Activated CD4-positive, alpha-beta T cell treated with anti-CD3 and anti-CD28 coated beads, Interleukin-2, amount 50 U/mL, for 48 hours (primary cell): ENCODE results near the gene IFITM2.
A peak's percentile ranks its signal among the peaks of the same experiment; 100 is the strongest.

ENCODE experiments used
- DNase-seq, 2 experiments: peaks; one replicate each; pipeline ENCODE4 v3.0.0-alpha.2; 2020

Gene IFITM2

DNA sequence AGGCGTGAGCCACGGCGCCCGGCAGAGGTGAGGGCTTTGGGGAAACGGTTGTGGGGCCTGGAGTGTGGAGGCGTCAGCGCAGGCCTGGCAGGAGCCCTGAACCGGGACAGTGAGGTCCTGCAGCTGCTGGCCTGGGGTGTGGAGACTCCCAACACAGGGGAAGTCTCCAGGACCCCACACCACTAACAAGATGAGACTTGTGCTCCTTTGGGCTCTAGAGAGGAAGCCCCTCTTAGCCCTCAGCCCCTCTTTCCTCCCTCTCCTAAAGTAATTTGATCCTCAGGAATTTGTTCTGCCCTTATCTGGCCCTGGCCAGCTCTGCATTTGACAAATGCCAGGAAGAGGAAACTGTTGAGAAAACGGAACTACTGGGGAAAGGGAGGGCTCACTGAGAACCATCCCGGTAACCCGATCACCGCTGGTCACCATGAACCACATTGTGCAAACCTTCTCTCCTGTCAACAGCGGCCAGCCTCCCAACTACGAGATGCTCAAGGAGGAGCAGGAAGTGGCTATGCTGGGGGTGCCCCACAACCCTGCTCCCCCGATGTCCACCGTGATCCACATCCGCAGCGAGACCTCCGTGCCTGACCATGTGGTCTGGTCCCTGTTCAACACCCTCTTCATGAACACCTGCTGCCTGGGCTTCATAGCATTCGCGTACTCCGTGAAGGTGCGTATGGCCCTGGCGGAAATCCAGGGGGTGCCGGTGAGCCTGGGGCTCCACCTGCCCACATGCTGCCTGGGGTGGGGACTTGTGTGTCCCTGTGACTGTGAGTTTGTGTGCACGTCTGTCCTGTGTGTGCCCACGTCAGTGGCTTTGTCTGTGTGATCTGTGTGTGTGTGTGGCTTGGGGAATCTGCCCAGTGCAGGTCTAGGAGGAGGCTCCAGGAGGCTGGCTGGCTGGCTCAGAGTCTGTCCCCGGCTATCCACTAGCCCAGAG lies at the start of gene IFITM2:
Gene IFITM2, plus strand, starts transcription at position 51 of the 943 bp plus-strand sequence. Its CDS starts 377 bp downstream, at position 428.
- peak; percentile 65 to 72 for DNase-seq

GRCh38 chr11:259413-259812 lies 48.2 kb upstream of the IFITM2 start:
- no peak for DNase-seq

GRCh38 chr11:261624-262023 lies 46.0 kb upstream of the IFITM2 start:
- no peak for DNase-seq

- DNase-seq: peak; percentile 44 to 51
Observed at GRCh38 chr11:266676-267439, 40.8 kb upstream of the IFITM2 start.

- DNase-seq: peak; percentile 55 to 67
Observed at GRCh38 chr11:267491-267994, 40.1 kb upstream of the IFITM2 start.

DNA sequence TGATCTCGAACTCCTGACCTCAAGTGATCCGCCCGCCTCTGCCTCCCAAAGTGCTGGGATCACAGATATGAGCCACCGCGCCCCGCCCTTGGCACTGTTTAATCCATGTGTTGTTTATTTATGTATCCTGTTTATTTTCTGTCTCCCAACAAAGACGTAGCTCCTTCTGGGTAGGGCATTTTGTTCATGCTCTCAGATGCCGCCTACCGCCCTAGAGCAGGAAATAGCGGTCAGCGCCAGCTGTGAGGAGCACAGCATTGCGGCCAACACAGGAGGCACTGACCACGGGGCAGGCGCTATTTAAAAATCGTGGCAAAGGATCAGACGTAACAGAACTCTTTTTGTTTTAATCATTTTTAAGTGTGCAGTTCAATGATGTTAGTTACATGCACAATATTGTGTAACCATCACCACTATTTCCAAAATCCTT lies 38.9 kb upstream of the IFITM2 start:
- DNase-seq: peak; percentile 39 to 51

- DNase-seq: peak; percentile 45 to 63
Observed at GRCh38 chr11:269146-269890, 38.3 kb upstream of the IFITM2 start.

GRCh38 chr11:270451-271318 lies 36.9 kb upstream of the IFITM2 start:
- DNase-seq: no peak

- no peak for DNase-seq
Observed at GRCh38 chr11:271319-271715, 36.3 kb upstream of the IFITM2 start.

- DNase-seq: no peak
Observed at GRCh38 chr11:272195-272930, 35.3 kb upstream of the IFITM2 start.

GRCh38 chr11:272931-273198 lies 34.8 kb upstream of the IFITM2 start:
- DNase-seq: no peak

DNA sequence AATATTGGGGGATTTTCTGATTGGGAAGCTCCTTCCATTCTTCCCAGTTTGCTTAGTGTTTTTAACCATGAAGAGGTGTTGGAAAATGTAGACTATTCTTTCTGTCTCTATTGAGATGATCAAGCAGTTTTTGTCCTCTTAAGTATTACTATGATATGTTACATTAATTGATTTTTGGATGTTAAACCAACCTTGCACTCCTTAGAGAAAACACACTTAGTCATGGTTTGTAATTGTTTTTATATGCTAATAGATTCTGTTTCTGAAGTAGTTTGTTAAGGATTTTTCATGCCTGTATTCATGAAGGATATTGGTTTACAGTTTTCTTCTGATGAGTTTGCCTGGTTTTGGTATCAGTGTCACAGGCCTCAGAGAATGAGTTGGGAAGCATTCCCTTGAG lies 31.4 kb upstream of the IFITM2 start:
- no peak for DNase-seq

GRCh38 chr11:278001-278951 lies 29.3 kb upstream of the IFITM2 start, which contains the start of gene NLRP6:
NLRP6 (plus strand) TSS chr11:278407; CDS start chr11:278570, 163 bp downstream.
- DNase-seq: peak in 1 of 2 experiments; percentile 5

DNA sequence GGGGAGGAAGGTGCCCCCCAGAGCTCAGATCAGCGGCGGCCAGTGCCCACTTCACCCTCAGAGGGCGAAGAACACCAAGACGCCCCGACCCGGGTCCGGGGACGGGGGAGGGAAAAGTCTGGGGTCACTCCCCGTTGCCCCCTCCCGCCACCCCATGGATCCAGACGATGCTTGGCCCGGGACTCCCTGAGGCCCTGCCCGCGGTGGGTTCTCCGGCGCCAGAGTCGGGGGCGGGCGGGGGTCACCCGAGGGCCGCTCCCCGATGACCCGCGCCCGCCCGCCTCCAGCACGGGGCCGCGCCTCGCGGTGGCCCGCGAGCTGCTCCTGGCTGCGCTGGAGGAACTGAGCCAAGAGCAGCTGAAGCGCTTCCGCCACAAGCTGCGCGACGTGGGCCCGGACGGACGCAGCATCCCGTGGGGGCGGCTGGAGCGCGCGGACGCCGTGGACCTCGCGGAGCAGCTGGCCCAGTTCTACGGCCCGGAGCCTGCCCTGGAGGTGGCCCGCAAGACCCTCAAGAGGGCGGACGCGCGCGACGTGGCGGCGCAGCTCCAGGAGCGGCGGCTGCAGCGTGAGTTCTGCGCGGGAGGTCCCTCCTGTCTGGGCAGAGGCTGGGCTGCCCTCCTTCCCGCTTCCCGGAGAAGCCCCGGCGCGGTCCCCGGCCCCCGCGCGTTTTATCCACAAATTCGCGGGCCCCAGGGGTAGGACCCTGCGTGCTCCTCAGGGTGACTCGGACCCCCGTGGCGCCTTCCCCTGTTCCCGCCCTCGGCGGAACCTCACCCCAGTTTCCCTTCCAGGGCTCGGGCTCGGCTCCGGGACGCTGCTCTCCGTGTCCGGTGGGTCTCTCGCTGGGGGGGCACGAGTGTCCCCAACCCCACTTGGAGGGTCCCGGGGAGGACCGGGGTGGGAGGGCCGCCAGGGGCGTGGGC lies 28.3 kb upstream of the IFITM2 start:
- DNase-seq: peak in 1 of 2 experiments; percentile 9

GRCh38 chr11:279966-280705 lies 27.5 kb upstream of the IFITM2 start:
- DNase-seq: peak in 1 of 2 experiments; percentile 44

DNA sequence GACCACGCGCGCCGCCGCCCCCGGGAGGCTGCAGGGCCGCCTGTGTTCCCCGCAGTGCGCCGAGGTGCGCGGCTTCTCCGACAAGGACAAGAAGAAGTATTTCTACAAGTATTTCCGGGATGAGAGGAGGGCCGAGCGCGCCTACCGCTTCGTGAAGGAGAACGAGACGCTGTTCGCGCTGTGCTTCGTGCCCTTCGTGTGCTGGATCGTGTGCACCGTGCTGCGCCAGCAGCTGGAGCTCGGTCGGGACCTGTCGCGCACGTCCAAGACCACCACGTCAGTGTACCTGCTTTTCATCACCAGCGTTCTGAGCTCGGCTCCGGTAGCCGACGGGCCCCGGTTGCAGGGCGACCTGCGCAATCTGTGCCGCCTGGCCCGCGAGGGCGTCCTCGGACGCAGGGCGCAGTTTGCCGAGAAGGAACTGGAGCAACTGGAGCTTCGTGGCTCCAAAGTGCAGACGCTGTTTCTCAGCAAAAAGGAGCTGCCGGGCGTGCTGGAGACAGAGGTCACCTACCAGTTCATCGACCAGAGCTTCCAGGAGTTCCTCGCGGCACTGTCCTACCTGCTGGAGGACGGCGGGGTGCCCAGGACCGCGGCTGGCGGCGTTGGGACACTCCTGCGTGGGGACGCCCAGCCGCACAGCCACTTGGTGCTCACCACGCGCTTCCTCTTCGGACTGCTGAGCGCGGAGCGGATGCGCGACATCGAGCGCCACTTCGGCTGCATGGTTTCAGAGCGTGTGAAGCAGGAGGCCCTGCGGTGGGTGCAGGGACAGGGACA lies 26.7 kb upstream of the IFITM2 start:
- peak in 1 of 2 experiments; percentile 43 for DNase-seq
